ENCODE results near the gene GRID2IP. TPM values are rescaled to one million over a fixed set of nuclear protein-coding genes. Genes with fewer than 3 reads are reported as not detected.

Gene GRID2IP
- total and polyA plus RNA-seq, 4 donors: 0.16 to 0.80 (median 0.50) TPM

GRCh38 chr7:6481445-6481844 lies 69.8 kb downstream of the GRID2IP start:
- Histone ChIP-seq H3K9ac (ENCODE audit: insufficient read depth in 1 of 2, low read length in 2 of 2) (no peak overlapping the region), H3K4me1 (ENCODE audit: control insufficient read depth in 5 of 5, insufficient read depth in 5 of 5, low read length in 5 of 5) (peaks cover 2 to 17% (median 11%) of the 10 kb centered on the region in 5 donors), H3K27me3 (ENCODE audit: control insufficient read depth in 3 of 3, insufficient read depth in 3 of 3, low read length in 2 of 3) (no peaks in the 10 kb centered on the region), H3K36me3 (ENCODE audit: control insufficient read depth in 4 of 4, insufficient read depth in 4 of 4, low read length in 4 of 4) (peaks cover 0 to 3% (median 0%) of the 10 kb centered on the region in 4 donors), H3K4me3 (no peak overlapping the region), H3K27ac (ENCODE audit: low read depth in 1 of 2, low read length in 1 of 2) (no peak overlapping the region), H3K9me3 (ENCODE audit: control insufficient read depth in 4 of 4, insufficient read depth in 3 of 4, low read length in 3 of 4) (no peaks in the 10 kb centered on the region)
- DNase-seq (no peak), ATAC-seq (ENCODE audit: insufficient read depth, low FRiP score) (no peak)
- TF ChIP-seq CTCF (IDR thresholded peaks at IDR 0.05; ENCODE audit: control extremely low read depth, extremely low read depth): no peak
- WGBS, 2 donors: 76 to 95% methylated on average over 6 of the region's 6 CpGs

GRCh38 chr7:6480323-6480660 lies 71.0 kb downstream of the GRID2IP start:
- H3K9me3 ChIP-seq (ENCODE audit: control insufficient read depth in 4 of 4, insufficient read depth in 3 of 4, low read length in 3 of 4): no peaks in the 10 kb centered on the region
- H3K9ac ChIP-seq (ENCODE audit: insufficient read depth in 1 of 2, low read length in 2 of 2): no peak overlapping the region
- H3K27ac ChIP-seq (ENCODE audit: low read depth in 1 of 2, low read length in 1 of 2): no peak overlapping the region
- no peak for TF ChIP-seq CTCF (IDR thresholded peaks at IDR 0.05; ENCODE audit: control extremely low read depth, extremely low read depth)
- DNase-seq (no peak), ATAC-seq (ENCODE audit: insufficient read depth, low FRiP score) (no peak)
- peaks cover 0 to 3% (median 0%) of the 10 kb centered on the region in 4 donors for H3K36me3 ChIP-seq (ENCODE audit: control insufficient read depth in 4 of 4, insufficient read depth in 4 of 4, low read length in 4 of 4)
- H3K27me3 ChIP-seq (ENCODE audit: control insufficient read depth in 3 of 3, insufficient read depth in 3 of 3, low read length in 2 of 3): no peaks in the 10 kb centered on the region
- WGBS, 2 donors: 72 to 87% methylated on average over 5 of the region's 5 CpGs
- H3K4me3 ChIP-seq: no peak overlapping the region
- peaks cover 2 to 20% (median 11%) of the 10 kb centered on the region in 5 donors for H3K4me1 ChIP-seq (ENCODE audit: control insufficient read depth in 5 of 5, insufficient read depth in 5 of 5, low read length in 5 of 5)

GRCh38 chr7:6479067-6479466 lies 72.2 kb downstream of the GRID2IP start:
- H3K27ac ChIP-seq (ENCODE audit: low read depth in 1 of 2, low read length in 1 of 2): no peak overlapping the region
- WGBS, 2 donors: 78 to 86% methylated on average over 8 of the region's 8 CpGs
- TF ChIP-seq CTCF (IDR thresholded peaks at IDR 0.05; ENCODE audit: control extremely low read depth, extremely low read depth): no peak
- peaks cover 0 to 20% (median 7%) of the 10 kb centered on the region in 5 donors for H3K4me1 ChIP-seq (ENCODE audit: control insufficient read depth in 5 of 5, insufficient read depth in 5 of 5, low read length in 5 of 5)
- H3K27me3 ChIP-seq (ENCODE audit: control insufficient read depth in 3 of 3, insufficient read depth in 3 of 3, low read length in 2 of 3): no peaks in the 10 kb centered on the region
- no peaks in the 10 kb centered on the region for H3K9me3 ChIP-seq (ENCODE audit: control insufficient read depth in 4 of 4, insufficient read depth in 3 of 4, low read length in 3 of 4)
- ATAC-seq (ENCODE audit: insufficient read depth, low FRiP score): no peak
- no peak overlapping the region for H3K9ac ChIP-seq (ENCODE audit: insufficient read depth in 1 of 2, low read length in 2 of 2)
- no peak overlapping the region for H3K4me3 ChIP-seq
- peaks cover 0 to 3% (median 1%) of the 10 kb centered on the region in 4 donors for H3K36me3 ChIP-seq (ENCODE audit: control insufficient read depth in 4 of 4, insufficient read depth in 4 of 4, low read length in 4 of 4)
- DNase-seq: no peak

GRCh38 chr7:6478186-6478585 lies 73.1 kb downstream of the GRID2IP start:
- Histone ChIP-seq H3K9ac (ENCODE audit: insufficient read depth in 1 of 2, low read length in 2 of 2) (no peak overlapping the region), H3K27me3 (ENCODE audit: control insufficient read depth in 3 of 3, insufficient read depth in 3 of 3, low read length in 2 of 3) (no peaks in the 10 kb centered on the region), H3K4me3 (no peak overlapping the region), H3K27ac (ENCODE audit: low read depth in 1 of 2, low read length in 1 of 2) (no peak overlapping the region), H3K36me3 (ENCODE audit: control insufficient read depth in 4 of 4, insufficient read depth in 4 of 4, low read length in 4 of 4) (peaks cover 0 to 7% (median 2%) of the 10 kb centered on the region in 4 donors), H3K9me3 (ENCODE audit: control insufficient read depth in 4 of 4, insufficient read depth in 3 of 4, low read length in 3 of 4) (no peaks in the 10 kb centered on the region), H3K4me1 (ENCODE audit: control insufficient read depth in 5 of 5, insufficient read depth in 5 of 5, low read length in 5 of 5) (peaks cover 0 to 20% (median 7%) of the 10 kb centered on the region in 5 donors)
- ATAC-seq (ENCODE audit: insufficient read depth, low FRiP score) (no peak), DNase-seq (no peak)
- 95 to 96% methylated on average over 7 of the region's 7 CpGs for WGBS, 2 donors
- TF ChIP-seq CTCF (IDR thresholded peaks at IDR 0.05; ENCODE audit: control extremely low read depth, extremely low read depth): no peak
